Stimulated activated CD8-positive, alpha-beta memory T cell treated with anti-CD3 and anti-CD28 coated beads, Interleukin-2, amount 100 ng/mL, for 48 hours (primary cell): Measurements from ENCODE around the gene CLEC2L.

Experiments
- DNase-seq, 2 donors: peaks; one replicate each; pipeline ENCODE4 v3.0.0-alpha.2; 2020; ENCODE audit warnings: low read depth in 2 of 2

Gene CLEC2L

GRCh38 chr7:139523199-139523941 lies at the start of gene CLEC2L:
TSS of gene CLEC2L (plus strand) at chr7:139523685. CDS start at chr7:139523928, 243 bp downstream.
- DNase-seq, result no peak

- no peak for DNase-seq
Observed at GRCh38 chr7:139476139-139476538, 47.3 kb upstream of the CLEC2L start.

- no peak for DNase-seq
Observed at GRCh38 chr7:139476891-139477290, 46.6 kb upstream of the CLEC2L start.

GRCh38 chr7:139479620-139480019 lies 43.9 kb upstream of the CLEC2L start:
- DNase-seq, result no peak

GRCh38 chr7:139481364-139481763 lies 42.1 kb upstream of the CLEC2L start:
- no peak for DNase-seq

GRCh38 chr7:139482122-139482521 lies 41.4 kb upstream of the CLEC2L start:
- DNase-seq, result no peak

GRCh38 chr7:139482662-139483466 lies 40.6 kb upstream of the CLEC2L start:
- peak in 1 of 2 donors; percentile 10 for DNase-seq

GRCh38 chr7:139487366-139488080 lies 36.0 kb upstream of the CLEC2L start:
- no peak for DNase-seq

GRCh38 chr7:139488810-139489209 lies 34.7 kb upstream of the CLEC2L start:
- no peak for DNase-seq

- DNase-seq, result no peak
Observed at GRCh38 chr7:139490130-139490529, 33.4 kb upstream of the CLEC2L start.

- DNase-seq, result no peak
Observed at GRCh38 chr7:139492293-139492692, 31.2 kb upstream of the CLEC2L start.

GRCh38 chr7:139494835-139495579 lies 28.5 kb upstream of the CLEC2L start:
- no peak for DNase-seq

GRCh38 chr7:139495580-139496125 lies 27.8 kb upstream of the CLEC2L start:
- no peak for DNase-seq

GRCh38 chr7:139496528-139496927 lies 27.0 kb upstream of the CLEC2L start:
- no peak for DNase-seq

- DNase-seq, result no peak
Observed at GRCh38 chr7:139500770-139501138, 22.7 kb upstream of the CLEC2L start.

GRCh38 chr7:139502226-139502625 lies 21.3 kb upstream of the CLEC2L start:
- DNase-seq, result no peak

- no peak for DNase-seq
Observed at GRCh38 chr7:139505563-139505962, 17.9 kb upstream of the CLEC2L start.

GRCh38 chr7:139509535-139509934 lies 13.9 kb upstream of the CLEC2L start:
- DNase-seq, result no peak

GRCh38 chr7:139511315-139511714 lies 12.2 kb upstream of the CLEC2L start:
- no peak for DNase-seq

- DNase-seq, result no peak
Observed at GRCh38 chr7:139515266-139515665, 8.2 kb upstream of the CLEC2L start.

- DNase-seq, result no peak
Observed at GRCh38 chr7:139521439-139521838, 2.0 kb upstream of the CLEC2L start.

- DNase-seq, result no peak
Observed at GRCh38 chr7:139522830-139523198, 671 bp upstream of the CLEC2L start.
